Stimulated activated CD4-positive, alpha-beta T cell treated with anti-CD3 and anti-CD28 coated beads, Interleukin-1b, Interleukin-23, amount 100 ng/mL, for 4 hours (primary cell): ENCODE data around the gene RAB19.

Source experiments
- DNase-seq, 2 donors: peaks; one replicate each; pipeline ENCODE4 v3.0.0-alpha.2; 2020; ENCODE audit warnings: low read depth in 2 of 2

Gene RAB19

GRCh38 chr7:140403878-140404564 lies at the start of gene RAB19:
Gene RAB19, plus strand, starts transcription at chr7:140404058. Its CDS starts 3,589 bp downstream, at chr7:140407647.
- DNase-seq, result peak; percentile 11 to 26

- no peak for DNase-seq
Measured at GRCh38 chr7:140358024-140358411, 45.8 kb upstream of the RAB19 start.

DNA sequence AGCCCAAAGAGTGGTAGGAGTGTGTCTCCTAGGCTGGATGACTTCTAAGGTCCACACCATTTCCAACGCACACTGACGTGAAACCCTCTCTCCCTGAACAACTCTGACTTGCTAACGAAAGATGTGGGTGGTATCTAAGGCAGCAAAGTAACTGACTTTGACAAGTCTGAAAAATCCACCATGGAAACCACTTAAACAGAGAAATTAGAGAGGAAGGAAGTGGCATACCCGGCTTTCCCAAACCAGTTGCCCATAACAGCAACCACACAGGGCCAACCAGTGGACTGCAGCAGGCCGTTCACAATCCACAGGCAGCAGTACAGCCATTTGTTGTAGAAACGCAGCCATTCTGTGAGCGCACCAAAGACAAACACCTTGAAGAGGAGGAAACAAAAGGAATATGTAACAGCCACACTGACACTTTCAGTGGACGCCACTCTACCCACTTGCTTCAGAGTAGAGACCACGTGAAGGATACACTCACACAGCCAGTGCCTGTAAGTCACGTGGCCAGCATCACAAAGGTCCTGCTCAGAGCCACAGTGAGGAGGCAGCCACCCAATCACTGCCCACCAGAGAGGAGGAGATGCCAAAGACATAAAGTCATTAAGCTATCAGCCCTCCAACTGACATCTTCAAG lies 45.3 kb upstream of the RAB19 start:
- DNase-seq, result no peak

GRCh38 chr7:140360697-140361229 lies 43.1 kb upstream of the RAB19 start:
- DNase-seq, result no peak

- no peak for DNase-seq
Measured at GRCh38 chr7:140364819-140365218, 39.0 kb upstream of the RAB19 start.

DNA sequence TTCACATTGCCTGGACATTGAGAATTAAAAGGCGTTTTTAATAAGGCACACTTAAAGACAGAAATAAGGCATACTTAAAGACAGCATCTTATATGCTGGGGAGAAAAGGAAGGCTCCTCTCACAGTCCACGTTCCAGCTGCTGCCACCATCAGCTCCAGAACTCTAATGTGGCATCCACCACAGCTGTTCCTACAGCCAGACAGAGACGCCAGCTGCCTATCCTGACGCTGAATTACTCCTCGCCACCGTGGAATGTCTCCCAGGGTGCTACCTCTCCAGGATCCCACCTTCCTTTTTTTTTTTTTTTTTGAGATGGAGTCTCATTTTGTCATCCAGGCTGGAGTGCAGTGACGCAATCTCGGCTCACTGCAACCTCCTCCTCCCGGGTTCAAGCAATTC lies 36.3 kb upstream of the RAB19 start:
- DNase-seq, result no peak

DNA sequence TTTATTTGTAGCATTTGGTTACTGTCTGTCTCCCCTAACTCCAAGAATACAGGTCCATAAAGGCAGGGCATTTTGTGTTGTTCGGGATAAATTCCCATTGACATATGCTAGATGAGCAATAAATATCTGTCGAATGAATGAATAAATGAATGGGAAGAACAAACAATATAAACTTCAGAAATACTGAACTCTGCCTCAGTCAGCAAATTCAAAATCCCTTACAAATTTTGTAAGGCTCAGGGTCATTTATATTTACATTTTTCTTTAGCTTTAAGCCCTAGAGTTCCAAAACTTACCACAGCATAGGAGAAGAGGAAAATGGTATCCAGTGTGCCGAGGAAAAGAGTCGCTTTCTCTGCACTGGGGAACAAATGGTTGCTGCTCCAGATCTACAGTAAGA lies 34.6 kb upstream of the RAB19 start:
- DNase-seq, result no peak

DNA sequence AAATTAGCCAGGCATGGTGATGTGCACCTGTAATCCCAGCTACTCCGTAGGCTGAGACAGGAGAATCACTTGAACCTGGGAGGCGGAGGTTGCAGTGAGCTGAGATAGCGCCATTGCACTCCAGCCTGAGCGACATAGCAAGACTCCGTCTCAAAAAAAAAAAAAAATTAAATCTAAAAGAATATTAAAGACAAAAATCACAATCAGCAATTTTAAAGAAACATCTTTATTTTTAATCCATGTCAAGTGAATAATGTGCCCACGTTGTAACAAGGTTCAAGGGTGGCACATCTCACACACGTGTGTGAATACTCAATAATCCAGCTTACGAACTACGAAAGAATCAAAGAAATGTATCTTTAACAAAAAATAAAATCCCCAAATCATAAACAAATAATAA lies 28.5 kb upstream of the RAB19 start:
- DNase-seq, result no peak

DNA sequence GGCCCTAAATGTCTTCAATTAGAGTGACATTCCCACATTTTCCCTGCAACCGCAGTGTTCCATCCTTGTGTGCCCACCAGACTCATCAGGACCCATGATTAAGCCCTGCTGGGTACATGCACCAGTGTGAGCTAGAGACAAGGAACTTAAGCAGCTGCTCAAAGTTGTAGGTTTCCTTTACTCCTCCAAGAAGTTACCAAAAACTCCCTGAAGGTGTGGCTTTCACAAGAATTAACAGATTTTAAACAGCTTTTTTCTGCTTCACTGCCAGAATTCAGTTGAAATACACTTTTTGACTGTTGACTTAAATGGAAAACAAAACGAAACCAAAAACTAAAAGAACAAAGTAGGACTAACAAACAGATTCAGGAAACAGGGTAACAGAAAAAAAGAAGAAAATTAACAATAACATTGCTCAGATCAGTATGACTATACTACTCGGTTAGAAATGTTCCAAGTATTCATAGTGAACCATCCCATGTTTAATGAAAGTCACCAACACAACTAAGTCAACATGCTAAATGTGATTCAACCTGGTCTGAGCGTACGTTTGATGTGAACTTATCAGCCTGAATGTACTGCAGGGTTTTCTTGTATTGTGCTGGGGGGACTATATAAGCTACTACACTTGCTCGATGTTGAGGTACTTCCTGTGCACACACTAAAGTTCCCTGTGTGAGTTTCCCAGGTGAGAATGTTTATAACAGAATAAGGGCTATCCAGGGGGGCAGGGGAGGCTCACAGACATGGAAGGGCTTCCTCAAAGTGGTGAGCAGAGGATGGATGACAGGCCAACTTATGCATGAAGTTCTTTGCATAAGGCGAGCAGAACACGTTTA lies 27.7 kb upstream of the RAB19 start:
- DNase-seq, result peak in 1 of 2 donors; percentile 11

DNA sequence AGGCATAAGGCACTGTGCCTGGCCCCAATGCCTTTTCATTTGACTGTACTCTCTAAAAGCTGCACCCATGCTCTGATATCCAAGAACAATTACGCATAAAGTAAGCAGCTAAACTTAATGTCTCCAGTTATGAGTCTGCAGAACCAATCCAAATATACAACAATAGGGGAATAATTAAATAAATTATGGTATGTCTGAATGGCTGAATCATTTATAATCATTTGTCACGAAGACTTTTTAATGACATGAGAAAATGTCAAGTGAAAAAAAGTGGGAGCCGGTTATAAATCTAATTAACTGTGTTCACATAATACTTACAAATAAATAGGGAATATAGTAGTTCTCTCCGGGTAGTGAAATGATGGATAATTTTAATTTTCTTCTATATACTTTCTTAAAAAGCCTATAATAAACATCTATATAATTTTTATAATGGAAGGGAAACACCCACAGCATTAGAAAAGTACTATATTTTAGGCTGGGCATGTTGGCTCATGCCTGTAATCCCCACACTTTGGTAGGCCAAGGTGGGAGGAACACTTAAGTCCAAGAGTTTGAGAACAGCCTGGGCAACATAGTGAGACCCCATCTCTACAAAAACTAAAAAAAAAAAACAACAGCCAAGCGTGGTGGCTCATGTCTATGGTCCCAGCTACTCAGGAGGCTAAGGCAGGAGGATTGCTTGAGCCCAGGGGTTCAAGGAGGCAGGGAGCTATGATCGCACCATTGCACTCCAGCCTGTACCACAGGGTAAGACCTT lies 19.7 kb upstream of the RAB19 start:
- DNase-seq, result no peak

DNA sequence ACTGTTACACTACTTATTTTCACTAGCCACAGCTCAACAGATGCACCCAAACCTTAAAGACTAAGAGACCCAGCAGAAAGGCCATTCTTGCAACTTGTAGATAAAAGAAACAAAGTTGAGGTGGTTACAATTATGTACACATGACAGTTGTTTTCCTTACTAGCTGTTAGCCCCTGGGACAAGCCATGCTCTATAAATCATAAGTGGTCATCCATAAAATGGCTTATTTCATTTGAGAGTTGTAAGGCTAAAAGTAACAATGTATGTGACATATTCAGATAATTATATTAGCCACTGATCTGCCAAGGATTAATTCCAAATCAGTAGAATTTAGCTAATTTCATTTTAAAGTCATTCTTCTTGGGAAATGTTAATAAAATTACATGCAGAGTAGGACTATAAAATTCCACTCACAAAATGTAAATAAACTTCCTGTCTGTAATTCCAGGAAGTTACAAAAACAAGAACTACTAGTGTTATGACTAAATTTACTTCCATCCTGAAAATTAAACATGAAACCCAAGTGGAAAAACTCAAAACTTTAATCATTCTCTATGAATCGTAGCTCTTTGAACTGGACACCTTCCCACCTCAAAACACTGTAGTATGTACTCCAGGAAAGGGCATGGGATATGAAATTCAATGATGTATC lies 18.8 kb upstream of the RAB19 start:
- DNase-seq, result no peak

DNA sequence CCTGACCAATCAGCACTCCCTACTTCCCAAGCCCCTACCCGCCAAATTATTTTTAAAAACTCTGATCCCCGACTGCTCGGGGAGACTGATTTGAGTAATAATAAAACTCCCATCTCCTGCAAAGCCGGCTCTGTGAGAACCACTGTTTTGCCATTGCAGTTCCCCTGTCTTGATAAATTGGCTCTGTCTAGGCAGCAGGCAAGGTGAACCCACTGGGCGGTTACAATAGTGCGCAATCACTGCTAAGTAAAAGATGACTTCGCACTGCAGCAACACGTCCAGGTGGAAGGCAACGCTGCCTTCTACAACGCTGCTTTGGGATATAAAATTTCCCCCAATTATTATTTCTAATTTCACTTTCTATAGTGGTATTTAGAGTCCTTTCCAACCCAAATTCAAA lies 14.4 kb upstream of the RAB19 start:
- DNase-seq, result no peak

- no peak for DNase-seq
Measured at GRCh38 chr7:140390034-140390433, 13.8 kb upstream of the RAB19 start.

DNA sequence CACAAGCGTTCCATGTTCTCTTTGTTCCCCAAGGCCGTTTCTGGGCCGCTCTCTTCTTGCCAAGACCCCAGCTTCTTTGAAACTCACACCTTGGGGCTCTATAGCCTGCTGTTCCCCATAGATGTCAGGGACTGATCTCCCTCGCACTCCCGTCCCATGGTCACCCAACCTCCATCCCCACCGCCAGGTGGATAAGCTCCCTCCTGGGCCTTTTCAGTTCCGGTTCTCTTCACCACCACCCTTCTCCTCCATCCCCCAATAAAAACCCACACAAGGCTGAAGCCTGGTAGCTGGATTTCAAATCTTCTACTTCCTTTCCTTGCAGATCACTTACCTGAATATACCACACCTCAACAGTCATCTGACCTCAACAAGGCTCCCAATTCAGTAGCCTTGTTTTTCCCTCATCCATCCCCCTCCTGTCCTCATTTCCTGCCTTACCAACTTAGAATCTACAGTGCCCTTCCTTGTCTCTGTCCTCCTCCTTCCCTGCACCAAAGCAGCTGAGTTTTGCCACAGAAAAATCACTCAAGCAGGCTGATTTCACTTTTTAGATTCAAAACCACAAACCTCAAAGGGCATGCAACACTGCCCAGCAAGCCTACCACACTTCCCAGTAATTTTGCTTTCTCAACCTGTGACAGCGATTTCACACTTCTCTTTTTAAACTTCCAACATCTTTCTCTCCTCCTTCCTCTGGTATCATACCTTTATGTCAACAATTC lies 13.2 kb upstream of the RAB19 start:
- no peak for DNase-seq

- no peak for DNase-seq
Measured at GRCh38 chr7:140391634-140392033, 12.2 kb upstream of the RAB19 start.

GRCh38 chr7:140393756-140394306 lies 10.0 kb upstream of the RAB19 start:
- DNase-seq, result no peak

DNA sequence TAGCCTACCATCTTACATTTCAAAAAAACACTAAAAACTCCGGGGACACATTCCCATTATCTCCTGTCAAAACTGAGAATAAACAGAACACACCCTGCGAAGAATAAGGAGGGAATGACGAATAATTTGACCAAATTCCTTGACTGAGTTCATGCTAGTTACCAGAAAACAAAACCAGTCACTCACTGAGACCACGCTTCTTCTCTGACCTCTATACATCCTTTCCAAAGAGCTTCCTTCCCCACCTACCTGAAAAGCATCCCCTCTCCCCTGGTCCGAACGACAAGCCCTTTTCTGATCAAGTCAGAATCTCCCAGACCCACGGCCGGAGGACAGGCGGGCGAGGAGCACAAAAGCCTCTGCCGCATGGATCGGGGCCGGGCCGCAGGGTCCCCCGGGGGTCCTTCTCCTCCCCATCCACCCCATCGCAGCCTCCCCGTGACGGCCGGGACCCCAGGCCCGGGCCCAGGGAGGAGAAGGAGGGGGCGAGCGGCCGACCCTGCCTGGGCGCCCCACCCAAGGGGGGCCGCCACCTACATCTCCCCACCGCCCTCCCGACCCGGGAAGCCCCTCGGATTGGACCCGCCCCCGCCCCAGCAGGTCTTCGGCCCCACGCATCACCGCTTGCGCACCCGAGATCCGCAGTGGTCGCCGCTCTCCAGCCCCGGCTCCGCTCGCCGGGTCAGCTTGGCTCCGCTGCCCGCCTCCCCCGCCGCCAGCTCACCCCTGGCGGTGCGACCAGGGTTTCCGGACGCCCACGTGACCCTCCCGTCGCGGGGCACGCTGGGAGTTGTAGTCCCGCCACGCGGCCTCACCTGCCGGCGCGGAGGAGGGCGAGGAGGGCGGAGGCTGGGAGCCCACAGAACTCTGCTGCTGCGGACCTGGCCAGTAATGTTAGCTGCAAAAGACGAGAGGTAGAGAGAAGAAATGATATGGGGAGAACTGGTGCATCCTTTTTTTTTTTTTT lies 5.8 kb upstream of the RAB19 start, which contains the start of gene SLC37A3:
TSS of gene SLC37A3 (minus strand) at position 747 of the 967 bp plus-strand sequence. CDS start 16,004 bp downstream, outside the sequence.
- peak; percentile 75 to 87 for DNase-seq

DNA sequence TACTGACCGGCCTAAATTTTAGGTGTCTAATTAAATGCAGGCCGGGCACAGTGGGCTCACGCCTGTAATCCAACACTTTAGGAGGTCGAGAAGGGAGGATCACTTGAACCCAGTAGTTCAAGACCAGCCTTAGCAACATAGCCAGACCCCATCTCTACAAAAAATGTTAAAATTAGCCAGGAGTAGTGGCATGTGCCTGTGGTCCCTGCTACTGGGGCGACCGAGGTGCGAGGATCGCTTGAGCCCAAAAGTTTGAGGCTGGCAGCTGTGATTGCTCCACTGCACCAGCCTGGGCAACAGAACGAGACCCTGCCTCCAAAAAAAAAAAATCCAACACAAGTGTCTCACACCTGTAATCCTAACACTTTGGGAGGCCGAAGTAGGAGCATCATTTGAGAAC lies 5.0 kb upstream of the RAB19 start:
- DNase-seq, result no peak

DNA sequence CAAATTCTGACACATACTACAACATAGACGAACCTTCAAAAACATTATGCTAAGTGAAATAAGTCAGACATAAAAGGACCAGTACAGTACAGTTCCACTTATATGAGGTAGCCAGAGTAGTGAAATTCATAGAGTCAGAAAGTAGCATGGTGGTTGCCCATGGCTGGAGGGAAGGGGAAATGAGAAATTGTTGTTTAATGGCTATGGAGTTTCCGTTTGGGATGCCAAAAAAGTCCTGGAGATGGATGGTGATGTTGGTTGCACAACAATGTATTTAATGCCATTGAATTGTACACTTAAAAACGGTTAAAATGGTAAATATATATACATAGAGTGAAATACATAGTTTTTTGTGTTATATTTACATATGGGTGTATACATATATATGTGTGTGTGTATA lies 3.5 kb upstream of the RAB19 start:
- DNase-seq, result no peak
